GM12878 (cell line): ENCODE results near the gene USP34. TPM values are rescaled to one million over a fixed set of nuclear protein-coding genes. Genes with fewer than 3 reads are reported as not detected.

Experiments
- ATAC-seq: fragments of 200-7000 bp; cut with Tn5 transposase; 3 replicates; pipeline ENCODE4 v1.9.1; 2020; ENCODE audit warnings: mild to moderate bottlenecking, moderate library complexity
- BruUV-seq: library from RNA; stranded (reverse); fragments of 400-500 nt; replicated peaks from 2 replicates; lab custom pipeline; 2021; lab: Mats Ljungman, UMichigan
- CTCF ChIA-PET: fragments of 300-600 bp; sonication (Branson Sonifier 250); formaldehyde crosslinking; extraction: SDS; loops from one replicate; lab custom pipeline; 2021; ENCODE audit warnings: inconsistent platforms; lab: Yijun Ruan, JAX
- POLR2A ChIA-PET: fragments of 350-600 bp; formaldehyde crosslinking; extraction: SDS; loops from one replicate; lab custom pipeline; 2021; ENCODE audit warnings: inconsistent platforms; lab: Charles Lee
- RAD21 ChIA-PET: fragments of 300-600 bp; sonication (Branson Sonifier 250); formaldehyde crosslinking; loops from one replicate; lab custom pipeline; 2023; ENCODE audit warnings: antibody characterized with exemption; ENCODE audit not compliant: unreplicated experiment; lab: Charles Lee
- SMC1A ChIA-PET: fragments of 300-600 bp; sonication (Branson Sonifier 250); formaldehyde crosslinking; loops from one replicate; lab custom pipeline; 2023; ENCODE audit not compliant: unreplicated experiment, uncharacterized antibody; lab: Charles Lee
- DNase-seq: peaks from one replicate; pipeline ENCODE4 v3.0.0-alpha.2; 2011; ENCODE audit warnings: low read depth, low spot score
- FAIRE-seq: peaks from 3 replicates; lab custom pipeline; 2011; peaks lifted over from hg19 to GRCh38; lab: Jason Lieb, UNC
- H2AFZ ChIP-seq: 2 replicates; pipeline ENCODE4 v1.6.0; 2011; ENCODE audit warnings: low read depth, low read length, control low read depth; ENCODE audit not compliant: control insufficient read depth
- H3K27ac ChIP-seq: 2 replicates; pipeline ENCODE4 v1.5.1; 2011; ENCODE audit warnings: control low read depth; ENCODE audit not compliant: control insufficient read depth, insufficient read depth
- H3K27me3 ChIP-seq, 2 experiments: replicated peaks in 1 of 2; 2 replicates each; pipeline versions ENCODE4 v1.6.0 to v1.6.1; 2011; ENCODE audit warnings: low read length in 1 of 2; ENCODE audit not compliant: control insufficient read depth in 2 of 2, insufficient read depth in 2 of 2
- H3K36me3 ChIP-seq, 2 experiments: 2 replicates each; pipeline ENCODE4 v1.5.1; 2011; ENCODE audit warnings: low read length in 1 of 2; ENCODE audit not compliant: control insufficient read depth in 2 of 2, insufficient read depth in 2 of 2
- H3K4me1 ChIP-seq: 2 replicates; pipeline ENCODE4 v1.6.1; 2011; ENCODE audit warnings: mild to moderate bottlenecking, low read length, moderate library complexity, mixed read lengths; ENCODE audit not compliant: control insufficient read depth, insufficient read depth
- H3K4me2 ChIP-seq: 2 replicates; pipeline ENCODE4 v1.6.0; 2011; ENCODE audit warnings: control low read depth; ENCODE audit not compliant: control insufficient read depth, insufficient read depth
- H3K4me3 ChIP-seq: fragments of 200-600 bp; sonication (generic); 2 replicates; pipeline ENCODE4 v1.5.1; 2016
- H3K79me2 ChIP-seq: 2 replicates; pipeline ENCODE4 v1.6.0; 2011; ENCODE audit warnings: low read length; ENCODE audit not compliant: control insufficient read depth, insufficient read depth
- H3K9ac ChIP-seq: 2 replicates; pipeline ENCODE4 v1.8.0; 2011; ENCODE audit warnings: low read length, control low read depth, mixed read lengths; ENCODE audit not compliant: control insufficient read depth, insufficient read depth
- H3K9me3 ChIP-seq: replicated peaks from 3 replicates; pipeline ENCODE4 v1.5.1; 2011; ENCODE audit warnings: mild to moderate bottlenecking, low read length; ENCODE audit not compliant: control insufficient read depth, insufficient read depth
- H4K20me1 ChIP-seq: 2 replicates; pipeline ENCODE4 v1.6.0; 2011; ENCODE audit not compliant: control insufficient read depth, insufficient read depth
- NFXL1 ChIP-seq: fragments of 450-650 bp; IDR thresholded peaks from 2 replicates; pipeline ENCODE4 v1.6.1; 2017; ENCODE audit warnings: antibody characterized with exemption, mild to moderate bottlenecking, borderline replicate concordance
- RB1 ChIP-seq: fragments of 450-650 bp; formaldehyde crosslinking; IDR thresholded peaks from 2 replicates; pipeline ENCODE4 v1.6.1; 2017; ENCODE audit warnings: mild to moderate bottlenecking, borderline replicate concordance
- SUPT20H ChIP-seq: IDR thresholded peaks from 2 replicates; pipeline ENCODE4 v1.6.1; 2011; ENCODE audit warnings: low read depth, mild to moderate bottlenecking, low read length, moderate library complexity, borderline replicate concordance; ENCODE audit not compliant: control insufficient read depth
- WGBS: methylation state at CpG from one replicate; pipeline ENCODE4 v1.1.6; 2016; ENCODE audit warnings: low lambda C conversion rate; ENCODE audit not compliant: insufficient replicate concordance, insufficient coverage; ENCODE audit errors: missing lambda C conversion rate; 5-methylcytosine and 5-hydroxymethylcytosine counted together
- in situ Hi-C: fragments of 300-500 bp; cut with MboI; formaldehyde crosslinking; loops from 9 replicates; pipeline ENCODE4 v1.14.3; 2018; ENCODE audit warnings: mixed read lengths
- intact Hi-C: fragments of 100-400 bp; cut with micrococcal nuclease; formaldehyde crosslinking; loops from one replicate; pipeline ENCODE4 v1.14.2; 2022; ENCODE audit not compliant: unreplicated experiment
- polyA plus RNA-seq, 11 experiments: library from polyadenylated mRNA; depleted of rRNA in 4 of 11; unstranded in 6 of 11; stranded (reverse) in 5 of 11; fragments of >200 nt; fragmentation: Nextera tagmentation in 4 of 11; fragmentation: Illumina TruSeq in 1 of 11; extraction: Ambion mirVana in 4 of 11; extraction: Trizol in 1 of 11; gene quantifications; 1 replicate in 1 of 11; 2 replicates in 10 of 11; pipeline versions ENCODE4 v1.2.1 to v1.2.3, GENCODE V29; 2011 to 2016; ENCODE audit warnings: inconsistent platforms in 2 of 11, missing spikeins in 2 of 11, low read depth in 1 of 11
- total RNA-seq, 4 experiments: library from RNA; depleted of rRNA in 3 of 4; stranded (reverse); fragments of >200 nt in 3 of 4; fragmentation: Illumina TruSeq in 1 of 4; extraction: Trizol in 1 of 4; gene quantifications; 2 replicates each; pipeline versions ENCODE4 v1.2.1 to v1.2.3, GENCODE V29; 2013 to 2021
- TF ChIP-seq, protein P1 (sequence below): fragments of 450-650 bp; IDR thresholded peaks from 2 replicates; pipeline ENCODE4 v1.6.1; 2017; ENCODE audit warnings: mild to moderate bottlenecking, low read depth, inconsistent platforms; ENCODE audit not compliant: poor library complexity, severe bottlenecking

The USP34 gene
- total and polyA plus RNA-seq, 10 of the 15 experiments (the other 5 are each of a cell fraction or from before 2014, with no cell fraction given) = 26.2 to 106 (median 62.1) TPM

DNA sequence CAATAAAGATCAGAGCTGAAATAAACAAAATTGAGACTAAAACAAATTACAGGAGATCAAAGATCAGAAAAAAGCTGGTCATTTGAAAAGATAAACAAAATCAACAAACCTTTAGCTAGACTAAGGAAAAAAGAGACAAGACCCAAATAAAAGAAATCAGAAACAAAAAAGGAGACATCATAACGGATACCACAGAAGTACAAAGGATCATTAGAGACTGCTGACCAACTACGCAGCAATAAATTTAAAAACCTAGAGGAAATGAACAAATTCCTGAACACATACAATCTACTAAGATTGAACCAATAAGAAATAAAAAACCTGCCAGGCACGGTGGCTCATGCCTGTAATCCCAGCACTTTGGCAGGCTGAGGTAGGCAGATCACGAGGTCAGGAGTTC is 33.7 kb downstream of the USP34 start:
- Histone ChIP-seq H3K4me3 (peak overlapping the region; percentile 29; the same call in 1 of the 2 replicates), H3K36me3 (peaks cover 0 to 7% of the 10 kb centered on the region in 2 experiments; a peak in 2 of 4 replicates), H3K79me2 (peaks cover 90% of the 10 kb centered on the region), H3K9me3 (no peaks in the 10 kb centered on the region; the same call in 2 of the 3 replicates), H3K27ac (no peak overlapping the region), H2AFZ (no peak overlapping the region), H3K9ac (no peak overlapping the region), H3K4me1 (peaks cover 47% of the 10 kb centered on the region), H3K27me3 (no peaks in the 10 kb centered on the region), H4K20me1 (peaks cover 9% of the 10 kb centered on the region; the same call in 1 of the 2 replicates), H3K4me2 (no peak overlapping the region)
- ChIA-PET RAD21 (interaction anchor here (3.0 kb wide), 1 partner anchor 11 kb away, joined by 20 read pairs; no protein-coding TSS in a partner anchor), SMC1A (interaction anchor here (0.7 to 4.5 kb wide), 8 partner anchors 10 to 98 kb away, joined by 3 to 22 read pairs (median 8); no protein-coding TSS in a partner anchor), POLR2A (interaction anchor here (0.9 to 2.7 kb wide), 3 partner anchors 11 to 87 kb away, joined by 3 to 11 read pairs (median 5); no protein-coding TSS in a partner anchor), CTCF (interaction anchor here (0.9 to 2.8 kb wide), 3 partner anchors 11 to 21 kb away, joined by 3 to 27 read pairs (median 7); no protein-coding TSS in a partner anchor)
- intact Hi-C loops (no loop called here), in situ Hi-C loops (no loop called here)
- 92% methylated on average over 4 of the region's 4 CpGs for WGBS
- DNase-seq (no peak), ATAC-seq (no peak), FAIRE-seq (no peak)
- TF ChIP-seq, protein P1, sequence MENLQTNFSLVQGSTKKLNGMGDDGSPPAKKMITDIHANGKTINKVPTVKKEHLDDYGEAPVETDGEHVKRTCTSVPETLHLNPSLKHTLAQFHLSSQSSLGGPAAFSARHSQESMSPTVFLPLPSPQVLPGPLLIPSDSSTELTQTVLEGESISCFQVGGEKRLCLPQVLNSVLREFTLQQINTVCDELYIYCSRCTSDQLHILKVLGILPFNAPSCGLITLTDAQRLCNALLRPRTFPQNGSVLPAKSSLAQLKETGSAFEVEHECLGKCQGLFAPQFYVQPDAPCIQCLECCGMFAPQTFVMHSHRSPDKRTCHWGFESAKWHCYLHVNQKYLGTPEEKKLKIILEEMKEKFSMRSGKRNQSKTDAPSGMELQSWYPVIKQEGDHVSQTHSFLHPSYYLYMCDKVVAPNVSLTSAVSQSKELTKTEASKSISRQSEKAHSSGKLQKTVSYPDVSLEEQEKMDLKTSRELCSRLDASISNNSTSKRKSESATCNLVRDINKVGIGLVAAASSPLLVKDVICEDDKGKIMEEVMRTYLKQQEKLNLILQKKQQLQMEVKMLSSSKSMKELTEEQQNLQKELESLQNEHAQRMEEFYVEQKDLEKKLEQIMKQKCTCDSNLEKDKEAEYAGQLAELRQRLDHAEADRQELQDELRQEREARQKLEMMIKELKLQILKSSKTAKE = no peak
- TF ChIP-seq NFXL1 (no peak), RB1 (no peak), SUPT20H (no peak)
- BruUV-seq = no TSS peak
